Measurements from ENCODE around the gene TMEM234.

DNA sequence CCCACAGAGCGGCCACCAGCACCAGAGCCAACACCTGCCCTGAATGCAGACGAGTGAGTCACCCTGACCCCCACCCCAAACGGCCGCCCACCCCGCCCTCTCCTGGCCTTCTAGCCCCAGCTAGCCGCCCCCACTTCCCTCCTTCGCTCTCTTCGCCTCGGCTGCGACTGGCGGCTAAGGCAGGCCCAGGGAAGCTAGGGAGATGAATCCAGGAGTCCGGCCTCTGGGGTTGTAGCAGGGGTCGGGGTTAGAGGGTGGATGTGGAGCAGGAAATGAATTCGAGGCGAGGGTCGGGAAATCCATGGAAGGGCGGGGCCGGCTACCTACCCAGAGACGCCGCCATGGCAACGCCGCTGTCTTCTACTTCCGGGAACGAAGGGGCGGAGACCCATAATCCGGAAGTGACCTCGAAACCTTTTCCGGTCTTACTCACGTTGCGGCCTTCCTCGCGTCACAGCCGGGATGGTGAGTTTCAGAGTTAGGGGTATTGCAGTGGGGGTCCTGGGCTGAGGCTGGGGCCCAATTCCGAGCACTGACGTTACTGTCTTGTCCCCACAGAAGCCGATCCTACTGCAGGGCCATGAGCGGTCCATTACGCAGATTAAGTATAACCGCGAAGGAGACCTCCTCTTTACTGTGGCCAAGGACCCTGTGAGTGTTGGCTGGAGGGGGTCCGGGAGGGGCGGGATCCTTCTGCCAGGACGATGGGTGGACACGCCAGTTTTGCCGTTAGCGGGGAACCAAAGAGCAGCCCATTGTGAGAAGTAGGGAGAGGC, at the start of gene TMEM234, which contains the start of gene EIF3I:
- TF ChIP-seq, protein P1, sequence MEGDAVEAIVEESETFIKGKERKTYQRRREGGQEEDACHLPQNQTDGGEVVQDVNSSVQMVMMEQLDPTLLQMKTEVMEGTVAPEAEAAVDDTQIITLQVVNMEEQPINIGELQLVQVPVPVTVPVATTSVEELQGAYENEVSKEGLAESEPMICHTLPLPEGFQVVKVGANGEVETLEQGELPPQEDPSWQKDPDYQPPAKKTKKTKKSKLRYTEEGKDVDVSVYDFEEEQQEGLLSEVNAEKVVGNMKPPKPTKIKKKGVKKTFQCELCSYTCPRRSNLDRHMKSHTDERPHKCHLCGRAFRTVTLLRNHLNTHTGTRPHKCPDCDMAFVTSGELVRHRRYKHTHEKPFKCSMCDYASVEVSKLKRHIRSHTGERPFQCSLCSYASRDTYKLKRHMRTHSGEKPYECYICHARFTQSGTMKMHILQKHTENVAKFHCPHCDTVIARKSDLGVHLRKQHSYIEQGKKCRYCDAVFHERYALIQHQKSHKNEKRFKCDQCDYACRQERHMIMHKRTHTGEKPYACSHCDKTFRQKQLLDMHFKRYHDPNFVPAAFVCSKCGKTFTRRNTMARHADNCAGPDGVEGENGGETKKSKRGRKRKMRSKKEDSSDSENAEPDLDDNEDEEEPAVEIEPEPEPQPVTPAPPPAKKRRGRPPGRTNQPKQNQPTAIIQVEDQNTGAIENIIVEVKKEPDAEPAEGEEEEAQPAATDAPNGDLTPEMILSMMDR (conservative IDR thresholded peaks at IDR 0.05; ENCODE audit: low read depth, low read length) = no peak
- no peak for TF ChIP-seq EZH2 (IDR thresholded peaks at IDR 0.05; ENCODE audit: low read length, unreplicated experiment)
